Mesendoderm (in vitro differentiated cells): ENCODE data around the gene DTX1.

Source experiments
- DNase-seq: peaks from one replicate; pipeline ENCODE4 v3.0.0; 2013
- H2AK5ac ChIP-seq: 2 replicates; pipeline ENCODE4 v1.6.1; 2013; ENCODE audit warnings: low read length, inconsistent platforms
- H2BK120ac ChIP-seq: 2 replicates; pipeline ENCODE4 v1.6.1; 2013; ENCODE audit warnings: low read depth, mild to moderate bottlenecking, low read length, moderate library complexity, mixed read lengths
- H2BK15ac ChIP-seq: replicated peaks from 2 replicates; pipeline ENCODE4 v1.6.1; 2013; ENCODE audit warnings: low read depth, mild to moderate bottlenecking, moderate library complexity
- H2BK5ac ChIP-seq: 2 replicates; pipeline ENCODE4 v1.6.1; 2013; ENCODE audit warnings: low read length, inconsistent platforms
- H3K18ac ChIP-seq: 2 replicates; pipeline ENCODE4 v1.6.1; 2013; ENCODE audit warnings: mild to moderate bottlenecking, low read length, mixed read lengths
- H3K23ac ChIP-seq: one replicate; pipeline ENCODE4 v1.6.1; 2013; ENCODE audit warnings: low read length
- H3K27ac ChIP-seq: 2 replicates; pipeline ENCODE4 v1.5.1; 2013; ENCODE audit warnings: low read depth, mild to moderate bottlenecking, inconsistent platforms, low read length, moderate library complexity
- H3K27me3 ChIP-seq: 2 replicates; pipeline ENCODE4 v1.6.1; 2013; ENCODE audit warnings: low read length, control low read depth, mild to moderate bottlenecking, inconsistent platforms; ENCODE audit not compliant: insufficient read depth, poor library complexity
- H3K36me3 ChIP-seq: 2 replicates; pipeline ENCODE4 v1.6.1; 2013; ENCODE audit warnings: low read length, inconsistent platforms; ENCODE audit not compliant: control insufficient read depth, insufficient read depth
- H3K4ac ChIP-seq: one replicate; pipeline ENCODE4 v1.6.1; 2013; ENCODE audit warnings: low read depth, mild to moderate bottlenecking, low read length, moderate library complexity
- H3K4me1 ChIP-seq: 2 replicates; pipeline ENCODE4 v1.6.1; 2013; ENCODE audit warnings: low read depth, low read length, inconsistent platforms; ENCODE audit not compliant: control insufficient read depth
- H3K4me2 ChIP-seq: 2 replicates; pipeline ENCODE4 v1.6.1; 2013; ENCODE audit warnings: low read length
- H3K4me3 ChIP-seq: 2 replicates; pipeline ENCODE4 v1.5.1; 2013; ENCODE audit warnings: mild to moderate bottlenecking, low read length
- H3K56ac ChIP-seq: one replicate; pipeline ENCODE4 v1.6.1; 2013; ENCODE audit warnings: low read length
- H3K79me1 ChIP-seq: 2 replicates; pipeline ENCODE4 v1.6.1; 2013; ENCODE audit warnings: low read length, inconsistent platforms
- H3K79me2 ChIP-seq: 2 replicates; pipeline ENCODE4 v1.6.1; 2013; ENCODE audit warnings: mild to moderate bottlenecking, low read length; ENCODE audit not compliant: control insufficient read depth, insufficient read depth
- H3K9ac ChIP-seq: 2 replicates; pipeline ENCODE4 v1.6.1; 2013; ENCODE audit warnings: low read length, inconsistent platforms
- H4K5ac ChIP-seq: one replicate; pipeline ENCODE4 v1.6.1; 2013; ENCODE audit warnings: low read length
- H4K8ac ChIP-seq: one replicate; pipeline ENCODE4 v1.6.1; 2013; ENCODE audit warnings: low read depth, mild to moderate bottlenecking, control low read depth, low read length, moderate library complexity
- WGBS: extraction: QIAGEN DNeasy Blood & Tissue Kit; methylation state at CpG from one replicate; pipeline ENCODE4 v1.1.7; 2013; ENCODE audit warnings: low lambda C conversion rate, missing lambda C conversion rate; ENCODE audit not compliant: insufficient coverage; ENCODE audit errors: extremely low coverage; 5-methylcytosine and 5-hydroxymethylcytosine counted together

Gene DTX1

GRCh38 chr12:113105606-113106271, 49.2 kb downstream of the DTX1 start:
- H3K4me2 ChIP-seq: no peak overlapping the region
- no peak overlapping the region for H4K8ac ChIP-seq
- no peak overlapping the region for H3K9ac ChIP-seq
- peaks cover 3% of the 10 kb centered on the region for H3K4me1 ChIP-seq
- no peak overlapping the region for H3K27ac ChIP-seq
- H3K79me1 ChIP-seq: no peaks in the 10 kb centered on the region
- H2AK5ac ChIP-seq: no peak overlapping the region
- H3K4me3 ChIP-seq: no peak overlapping the region
- DNase-seq: peak; percentile 43
- WGBS: no CpG with 5 or more reads among the region's 15 CpGs
- H3K56ac ChIP-seq: no peak overlapping the region
- no peak overlapping the region for H2BK5ac ChIP-seq
- no peaks in the 10 kb centered on the region for H3K27me3 ChIP-seq
- no peak overlapping the region for H4K5ac ChIP-seq
- H3K79me2 ChIP-seq: no peaks in the 10 kb centered on the region
- no peak overlapping the region for H3K23ac ChIP-seq
- no peak overlapping the region for H2BK120ac ChIP-seq
- no peak overlapping the region for H2BK15ac ChIP-seq
- no peak overlapping the region for H3K4ac ChIP-seq
- H3K36me3 ChIP-seq: no peaks in the 10 kb centered on the region
- H3K18ac ChIP-seq: no peak overlapping the region

- H3K56ac ChIP-seq: no peak overlapping the region
- no peak overlapping the region for H4K8ac ChIP-seq
- no peak overlapping the region for H3K9ac ChIP-seq
- H3K4me2 ChIP-seq: no peak overlapping the region
- no peak overlapping the region for H3K27ac ChIP-seq
- H3K23ac ChIP-seq: no peak overlapping the region
- no peak overlapping the region for H2AK5ac ChIP-seq
- no peak overlapping the region for H3K18ac ChIP-seq
- H3K79me2 ChIP-seq: no peaks in the 10 kb centered on the region
- no peak overlapping the region for H4K5ac ChIP-seq
- H2BK5ac ChIP-seq: no peak overlapping the region
- no peaks in the 10 kb centered on the region for H3K79me1 ChIP-seq
- no peaks in the 10 kb centered on the region for H3K27me3 ChIP-seq
- no peak overlapping the region for H2BK120ac ChIP-seq
- no peak overlapping the region for H3K4ac ChIP-seq
- WGBS: no CpG with 5 or more reads among the region's 1 CpG
- no peaks in the 10 kb centered on the region for H3K36me3 ChIP-seq
- peaks cover 3% of the 10 kb centered on the region for H3K4me1 ChIP-seq
- H3K4me3 ChIP-seq: no peak overlapping the region
- no peak for DNase-seq
- H2BK15ac ChIP-seq: no peak overlapping the region
Observed at GRCh38 chr12:113106361-113106760, 49.8 kb downstream of the DTX1 start.

GRCh38 chr12:113108308-113108707, 51.8 kb downstream of the DTX1 start:
- no CpG with 5 or more reads among the region's 4 CpGs for WGBS
- Histone ChIP-seq H2AK5ac (no peak overlapping the region), H2BK120ac (no peak overlapping the region)

GRCh38 chr12:113109360-113109759, 52.8 kb downstream of the DTX1 start:
- H3K4me2 ChIP-seq: no peak overlapping the region
- no peak overlapping the region for H2BK15ac ChIP-seq
- no peak overlapping the region for H3K23ac ChIP-seq
- WGBS: no CpG with 5 or more reads among the region's 5 CpGs
- DNase-seq: no peak
- H3K18ac ChIP-seq: no peak overlapping the region
- H2AK5ac ChIP-seq: no peak overlapping the region
- H3K4me3 ChIP-seq: no peak overlapping the region
- no peak overlapping the region for H3K27ac ChIP-seq
- no peak overlapping the region for H4K5ac ChIP-seq
- H3K9ac ChIP-seq: no peak overlapping the region
- H3K4ac ChIP-seq: no peak overlapping the region
- no peaks in the 10 kb centered on the region for H3K79me1 ChIP-seq
- H3K27me3 ChIP-seq: no peaks in the 10 kb centered on the region
- H2BK120ac ChIP-seq: no peak overlapping the region
- no peaks in the 10 kb centered on the region for H3K79me2 ChIP-seq
- H3K56ac ChIP-seq: no peak overlapping the region
- peaks cover 3% of the 10 kb centered on the region for H3K4me1 ChIP-seq
- H2BK5ac ChIP-seq: no peak overlapping the region
- H4K8ac ChIP-seq: no peak overlapping the region
- H3K36me3 ChIP-seq: no peaks in the 10 kb centered on the region

More at GRCh38 chr12:113108308-113108707, 51.8 kb downstream of the DTX1 start:
- no peak overlapping the region for H4K8ac ChIP-seq
- H3K27ac ChIP-seq: no peak overlapping the region
- H3K79me1 ChIP-seq: no peaks in the 10 kb centered on the region
- H3K4me3 ChIP-seq: no peak overlapping the region
- H3K4ac ChIP-seq: no peak overlapping the region
- H3K27me3 ChIP-seq: no peaks in the 10 kb centered on the region
- no peak overlapping the region for H3K56ac ChIP-seq
- no peak overlapping the region for H3K4me2 ChIP-seq
- H3K9ac ChIP-seq: no peak overlapping the region
- H3K4me1 ChIP-seq: peaks cover 3% of the 10 kb centered on the region
- H3K79me2 ChIP-seq: no peaks in the 10 kb centered on the region
- no peak overlapping the region for H2BK5ac ChIP-seq
- no peak overlapping the region for H3K18ac ChIP-seq
- H2BK15ac ChIP-seq: no peak overlapping the region
- H3K23ac ChIP-seq: no peak overlapping the region
- DNase-seq: no peak
- no peaks in the 10 kb centered on the region for H3K36me3 ChIP-seq
- no peak overlapping the region for H4K5ac ChIP-seq

- H3K4me2 ChIP-seq: no peak overlapping the region
- H3K23ac ChIP-seq: no peak overlapping the region
Observed at GRCh38 chr12:113109872-113110599, 53.5 kb downstream of the DTX1 start.

More at GRCh38 chr12:113109872-113110599, 53.5 kb downstream of the DTX1 start:
- Histone ChIP-seq H2BK5ac (no peak overlapping the region), H3K4me3 (no peak overlapping the region), H4K5ac (no peak overlapping the region), H2BK15ac (no peak overlapping the region), H2BK120ac (no peak overlapping the region), H3K18ac (no peak overlapping the region), H3K4ac (no peak overlapping the region), H3K79me2 (no peaks in the 10 kb centered on the region), H4K8ac (no peak overlapping the region), H3K36me3 (no peaks in the 10 kb centered on the region), H3K56ac (no peak overlapping the region), H3K4me1 (peaks cover 3% of the 10 kb centered on the region), H3K9ac (no peak overlapping the region), H3K27ac (no peak overlapping the region), H3K79me1 (no peaks in the 10 kb centered on the region), H3K27me3 (no peaks in the 10 kb centered on the region), H2AK5ac (no peak overlapping the region)
- no peak for DNase-seq
- WGBS: no CpG with 5 or more reads among the region's 7 CpGs
